GM13977 (cell line): ENCODE measurements around the gene BAZ1B.
"Not testable (repeated sequence)": the region's sequence is repeated elsewhere in the genome, so short reads cannot be mapped to it uniquely, and the experiment has no call there.

Source experiments
- DNase-seq: peaks from one replicate; pipeline ENCODE4 v3.0.0; 2012; ENCODE audit warnings: low spot score
- CTCF ChIP-seq: IDR thresholded peaks from 2 replicates; pipeline ENCODE4 v1.5.1; 2012; ENCODE audit warnings: mild to moderate bottlenecking, control low read depth; ENCODE audit not compliant: insufficient read depth; ENCODE audit errors: extremely low read depth, missing control alignments
- in situ Hi-C: fragments of 300-500 bp; cut with MboI; formaldehyde crosslinking; loops from one replicate; pipeline ENCODE4 v1.12.0; 2022; ENCODE audit warnings: low sequenced_read_pairs, low pct_unique_long_range_greater_than_20kb, mixed read lengths, inconsistent platforms; ENCODE audit not compliant: unreplicated experiment

The BAZ1B gene

GRCh38 chr7:73482746-73483145 lies 39.3 kb downstream of the BAZ1B start:
- in situ Hi-C loops, result no loop called here
- DNase-seq, result no peak
- TF ChIP-seq CTCF, result no peak

GRCh38 chr7:73481521-73481920 lies 40.6 kb downstream of the BAZ1B start:
- in situ Hi-C loops, DNase-seq: not testable (repeated sequence)

GRCh38 chr7:73478549-73478948 lies 43.5 kb downstream of the BAZ1B start:
- no peak for DNase-seq
- in situ Hi-C loops, result no loop called here
- no peak for TF ChIP-seq CTCF

- in situ Hi-C loops, result no loop called here
- TF ChIP-seq CTCF, result no peak
- no peak for DNase-seq
Measured at GRCh38 chr7:73477376-73477775, 44.7 kb downstream of the BAZ1B start.

- in situ Hi-C loops, result no loop called here
- no peak for DNase-seq
- TF ChIP-seq CTCF, result no peak
Measured at GRCh38 chr7:73470208-73470607, 51.9 kb downstream of the BAZ1B start.

- in situ Hi-C loops, DNase-seq: not testable (repeated sequence)
Measured at GRCh38 chr7:73467046-73467445, 55.0 kb downstream of the BAZ1B start.

GRCh38 chr7:73466112-73466511 lies 56.0 kb downstream of the BAZ1B start:
- TF ChIP-seq CTCF, result no peak
- DNase-seq, result no peak
- in situ Hi-C loops, result no loop called here

- DNase-seq, result no peak
- in situ Hi-C loops, result no loop called here
- TF ChIP-seq CTCF, result no peak
Measured at GRCh38 chr7:73463966-73464365, 58.1 kb downstream of the BAZ1B start.
